Naive thymus-derived CD4-positive, alpha-beta T cell (primary cell): ENCODE results near the gene ARHGAP42. TPM values are rescaled to one million over a fixed set of nuclear protein-coding genes. Genes with fewer than 3 reads are reported as not detected.

Experiments used
- ATAC-seq: fragments of 150-1000 bp; cut with Tn5 transposase; 2 replicates; pipeline ENCODE4 v1.10.0; 2021; ENCODE audit warnings: mild to moderate bottlenecking, moderate library complexity
- CTCF ChIA-PET: fragments of 350-600 bp; sonication (Branson Sonifier 250); formaldehyde crosslinking; loops from one replicate; lab custom pipeline; 2021; ENCODE audit warnings: antibody characterized with exemption; lab: Charles Lee
- POLR2A ChIA-PET: fragments of 350-600 bp; sonication (Branson Sonifier 250); formaldehyde crosslinking; loops from one replicate; lab custom pipeline; 2021; ENCODE audit warnings: antibody characterized with exemption, inconsistent platforms; lab: Charles Lee
- DNase-seq, 9 donors: peaks; one replicate each; pipeline versions ENCODE4 v3.0.0 to v3.0.0-alpha.2; 2020 to 2022; ENCODE audit warnings: mixed read lengths in 1 of 9
- H3K27ac ChIP-seq: one replicate; pipeline ENCODE4 v1.7.0; 2013; ENCODE audit warnings: mild to moderate bottlenecking, low read depth, low read length, moderate library complexity
- H3K27me3 ChIP-seq, 2 donors: one replicate each; pipeline ENCODE4 v1.7.0; 2013; ENCODE audit warnings: low read length in 2 of 2, mild to moderate bottlenecking in 2 of 2, moderate library complexity in 2 of 2; ENCODE audit not compliant: control insufficient read depth in 2 of 2, insufficient read depth in 2 of 2
- H3K36me3 ChIP-seq, 3 experiments: 1 replicate in 2 of 3; 2 replicates in 1 of 3; pipeline ENCODE4 v1.7.0; 2013; ENCODE audit warnings: low read length in 3 of 3, mild to moderate bottlenecking in 3 of 3, moderate library complexity in 1 of 3; ENCODE audit not compliant: insufficient read depth in 3 of 3, control insufficient read depth in 2 of 3
- H3K4me1 ChIP-seq, 2 donors: one replicate each; pipeline ENCODE4 v1.7.0; 2013; ENCODE audit warnings: low read length in 2 of 2, mild to moderate bottlenecking in 2 of 2, moderate library complexity in 1 of 2; ENCODE audit not compliant: control insufficient read depth in 2 of 2, insufficient read depth in 2 of 2
- H3K4me3 ChIP-seq: 2 replicates; pipeline ENCODE4 v1.7.0; 2013; ENCODE audit warnings: mild to moderate bottlenecking, low read length
- H3K9me3 ChIP-seq, 3 experiments: 1 replicate in 2 of 3; 2 replicates in 1 of 3; pipeline ENCODE4 v1.7.0; 2013; ENCODE audit warnings: low read length in 3 of 3; ENCODE audit not compliant: control insufficient read depth in 2 of 3
- H3K27ac Mint-ChIP-seq, 9 donors: one replicate each; pipeline ENCODE4 v1.8.0; 2020 to 2022; ENCODE audit warnings: mixed read lengths in 9 of 9, mild to moderate bottlenecking in 8 of 9, moderate library complexity in 5 of 9, inconsistent platforms in 2 of 9
- H3K27me3 Mint-ChIP-seq, 5 donors: one replicate each; pipeline ENCODE4 v1.8.0; 2021 to 2022; ENCODE audit warnings: mixed read lengths in 5 of 5, mild to moderate bottlenecking in 1 of 5
- H3K36me3 Mint-ChIP-seq, 5 donors: one replicate each; pipeline ENCODE4 v1.8.0; 2020 to 2022; ENCODE audit warnings: mixed read lengths in 5 of 5, mild to moderate bottlenecking in 3 of 5, inconsistent platforms in 1 of 5
- H3K4me1 Mint-ChIP-seq, 7 donors: one replicate each; pipeline ENCODE4 v1.8.0; 2020 to 2022; ENCODE audit warnings: mixed read lengths in 7 of 7, mild to moderate bottlenecking in 3 of 7, inconsistent platforms in 1 of 7
- H3K4me3 Mint-ChIP-seq, 10 donors: one replicate each; pipeline ENCODE4 v1.8.0; 2020 to 2022; ENCODE audit warnings: mild to moderate bottlenecking in 10 of 10, mixed read lengths in 10 of 10, moderate library complexity in 6 of 10, inconsistent platforms in 2 of 10
- H3K9me3 Mint-ChIP-seq, 11 donors: one replicate each; pipeline ENCODE4 v1.8.0; 2020 to 2022; ENCODE audit warnings: mixed read lengths in 11 of 11, mild to moderate bottlenecking in 4 of 11, inconsistent platforms in 1 of 11, moderate library complexity in 1 of 11
- intact Hi-C, 2 donors: fragments of 100-400 bp; cut with micrococcal nuclease; formaldehyde crosslinking; loops; one replicate each; pipeline ENCODE4 v1.15.1; 2023
- polyA plus RNA-seq, 2 donors: library from polyadenylated mRNA; unstranded; fragments of 300-500 nt; fragmentation: Illumina TruSeq; gene quantifications; one replicate each; pipeline ENCODE4 v1.2.3, GENCODE V29; 2021
- total RNA-seq, 6 experiments: library from RNA in 5 of 6; stranded (reverse) in 5 of 6; gene quantifications; 1 replicate in 5 of 6; 2 replicates in 1 of 6; pipeline ENCODE4 v1.2.3 and lab custom pipeline; 2021 to 2026

ARHGAP42 gene
- total and polyA plus RNA-seq, 7 experiments from 2014 or later = 0.05 to 0.66 (median 0.21) TPM; not detected in 4

DNA sequence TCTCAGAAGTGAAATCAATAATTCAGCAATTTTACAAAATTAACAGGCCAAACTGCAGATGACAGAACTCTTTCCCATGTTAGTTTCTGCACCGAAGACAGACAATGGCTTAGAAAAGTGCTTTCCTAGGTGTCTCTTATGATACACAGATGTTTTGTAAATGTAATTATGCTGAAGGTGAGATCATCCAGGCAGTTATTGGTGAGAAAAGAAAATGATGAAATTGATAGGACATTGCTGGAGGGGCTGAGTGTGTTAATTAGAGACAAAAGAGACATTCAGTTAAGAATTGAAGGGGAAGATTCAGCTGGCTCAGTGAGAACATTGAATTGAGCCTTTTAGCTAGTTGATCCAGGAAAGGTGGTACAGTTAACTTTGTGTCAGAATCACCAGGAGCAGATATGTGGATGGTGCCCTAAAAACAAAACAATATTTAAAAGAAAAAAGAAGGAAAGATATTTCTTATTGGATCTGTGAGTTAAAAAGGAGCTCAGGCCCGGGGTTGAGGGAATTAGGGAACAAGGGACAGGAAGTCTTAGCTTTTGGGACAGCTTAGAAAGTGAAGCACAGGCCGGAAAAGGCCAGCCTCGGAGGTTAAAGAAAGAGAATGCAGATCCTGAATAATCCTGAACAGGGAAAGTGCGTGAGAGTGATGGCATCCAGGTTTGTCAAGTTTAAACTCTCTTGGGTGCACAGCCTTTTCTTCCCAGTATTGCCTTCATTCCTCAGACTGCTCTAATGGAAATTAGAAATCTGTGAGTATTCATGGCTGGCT is 16.9 kb downstream of the ARHGAP42 start:
- no peak overlapping the region for H3K4me3 ChIP-seq
- intact Hi-C loops = no loop called here
- H3K27ac ChIP-seq = no peak overlapping the region
- CTCF ChIA-PET = no interaction called here
- no peak overlapping the region for H3K27ac Mint-ChIP-seq
- no peaks in the 10 kb centered on the region for H3K27me3 ChIP-seq
- H3K36me3 ChIP-seq = no peaks in the 10 kb centered on the region
- H3K4me1 ChIP-seq = no peaks in the 10 kb centered on the region
- peaks cover 0 to 4% (median 0%) of the 10 kb centered on the region in 11 donors for H3K9me3 Mint-ChIP-seq
- H3K4me1 Mint-ChIP-seq = no peaks in the 10 kb centered on the region
- H3K9me3 ChIP-seq = no peaks in the 10 kb centered on the region
- H3K27me3 Mint-ChIP-seq = no peaks in the 10 kb centered on the region
- H3K36me3 Mint-ChIP-seq = no peaks in the 10 kb centered on the region
- POLR2A ChIA-PET = no interaction called here
- ATAC-seq = no peak
- H3K4me3 Mint-ChIP-seq = no peak overlapping the region
- DNase-seq = no peak

DNA sequence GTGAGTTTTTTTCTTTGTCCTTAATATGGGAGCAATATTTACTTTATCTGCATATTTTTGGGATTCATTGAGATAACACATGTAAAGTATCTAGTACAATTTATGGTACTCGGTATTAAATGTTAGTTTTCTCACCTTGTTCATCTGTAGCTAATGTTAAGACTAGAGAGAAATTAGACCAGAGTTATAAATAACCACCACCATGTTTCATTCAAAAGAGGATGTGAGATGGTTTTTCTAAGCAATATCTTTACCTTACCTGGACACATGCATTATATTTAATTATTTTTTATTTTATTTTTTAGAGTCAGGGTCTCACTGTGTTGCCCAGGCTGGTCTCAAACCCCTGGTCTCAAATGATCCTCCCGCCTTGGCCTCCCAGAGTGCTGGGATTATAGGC is 18.4 kb downstream of the ARHGAP42 start:
- Histone ChIP-seq H3K9me3 (no peaks in the 10 kb centered on the region), H3K36me3 (no peaks in the 10 kb centered on the region), H3K4me1 (no peaks in the 10 kb centered on the region), H3K27ac (no peak overlapping the region), H3K27me3 (no peaks in the 10 kb centered on the region), H3K4me3 (no peak overlapping the region)
- DNase-seq = no peak
- ChIA-PET CTCF (no interaction called here), POLR2A (no interaction called here)
- H3K4me1 Mint-ChIP-seq = no peaks in the 10 kb centered on the region
- H3K27me3 Mint-ChIP-seq = no peaks in the 10 kb centered on the region
- H3K36me3 Mint-ChIP-seq = no peaks in the 10 kb centered on the region
- no peak for ATAC-seq
- no peak overlapping the region for H3K4me3 Mint-ChIP-seq
- peaks cover 0 to 4% (median 0%) of the 10 kb centered on the region in 11 donors for H3K9me3 Mint-ChIP-seq
- no peak overlapping the region for H3K27ac Mint-ChIP-seq
- intact Hi-C loops = no loop called here

DNA sequence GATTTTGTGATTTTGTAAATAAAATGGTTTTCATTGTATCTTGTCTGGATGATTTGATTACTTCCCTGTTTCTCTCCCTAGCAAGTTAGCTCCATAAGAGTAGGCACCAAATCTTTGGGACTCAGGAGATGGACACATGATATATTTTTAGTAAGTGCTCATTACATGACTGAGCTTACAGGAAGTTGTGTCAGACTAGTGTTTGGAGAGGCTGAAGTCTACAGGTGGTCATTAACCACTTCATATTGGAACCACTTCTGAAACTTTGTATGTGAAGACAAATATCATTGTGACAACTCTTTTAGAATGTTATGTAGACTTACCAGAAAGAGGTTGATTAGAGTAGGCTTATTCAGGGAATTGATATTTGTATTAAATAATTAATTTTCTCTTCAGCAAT is 19.1 kb downstream of the ARHGAP42 start:
- H3K9me3 Mint-ChIP-seq = peaks cover 0 to 7% (median 0%) of the 10 kb centered on the region in 11 donors
- H3K27me3 Mint-ChIP-seq = no peaks in the 10 kb centered on the region
- CTCF ChIA-PET = no interaction called here
- Histone ChIP-seq H3K4me1 (no peaks in the 10 kb centered on the region), H3K27me3 (no peaks in the 10 kb centered on the region), H3K9me3 (no peaks in the 10 kb centered on the region), H3K4me3 (no peak overlapping the region), H3K27ac (no peak overlapping the region), H3K36me3 (no peaks in the 10 kb centered on the region)
- DNase-seq (no peak), ATAC-seq (no peak)
- no peak overlapping the region for H3K27ac Mint-ChIP-seq
- peaks cover 0 to 2% (median 0%) of the 10 kb centered on the region in 5 donors for H3K36me3 Mint-ChIP-seq
- POLR2A ChIA-PET = no interaction called here
- H3K4me1 Mint-ChIP-seq = no peaks in the 10 kb centered on the region
- intact Hi-C loops = no loop called here
- no peak overlapping the region for H3K4me3 Mint-ChIP-seq

DNA sequence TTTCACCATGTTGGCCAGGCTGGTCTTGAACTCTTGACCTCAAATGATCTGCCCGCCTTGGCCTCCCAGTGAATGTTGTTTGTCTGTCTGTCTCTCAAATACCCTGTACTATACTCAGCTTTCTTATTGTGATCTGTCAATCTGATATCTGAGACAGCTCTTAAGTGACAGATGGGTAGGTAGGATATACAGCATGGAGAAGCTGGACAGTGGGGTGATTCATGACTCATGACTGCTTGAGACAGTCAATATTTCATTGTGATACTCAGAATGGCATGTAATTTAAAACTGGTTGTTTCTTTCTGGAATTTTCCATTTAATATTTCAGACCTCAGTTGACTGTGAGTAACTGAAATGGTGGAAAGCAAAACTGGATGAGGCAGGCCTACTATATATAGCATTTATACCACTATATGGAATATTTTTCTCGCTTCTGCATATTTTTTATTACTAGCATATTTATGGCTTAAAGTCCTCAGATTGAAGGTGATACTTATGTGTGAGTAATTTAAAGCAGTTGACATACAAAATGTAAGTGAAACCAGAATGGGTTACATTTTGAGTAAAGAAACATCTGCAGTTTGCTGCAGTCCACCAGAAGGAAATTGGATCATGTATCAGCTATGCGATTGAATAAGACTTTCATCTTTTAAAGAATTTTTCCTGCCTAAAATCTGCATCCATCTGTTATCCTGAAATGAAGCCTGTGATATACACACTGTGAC is 22.3 kb downstream of the ARHGAP42 start:
- no peaks in the 10 kb centered on the region for H3K9me3 ChIP-seq
- POLR2A ChIA-PET = no interaction called here
- CTCF ChIA-PET = interaction anchor here (0.7 kb wide), 1 partner anchor 22 kb away, joined by 3 read pairs; no protein-coding TSS in a partner anchor
- no peak overlapping the region for H3K27ac ChIP-seq
- no peaks in the 10 kb centered on the region for H3K4me1 ChIP-seq
- H3K9me3 Mint-ChIP-seq = peaks cover 0 to 7% (median 0%) of the 10 kb centered on the region in 11 donors
- no peaks in the 10 kb centered on the region for H3K27me3 Mint-ChIP-seq
- intact Hi-C loops = no loop called here
- no peaks in the 10 kb centered on the region for H3K27me3 ChIP-seq
- H3K4me3 ChIP-seq = no peak overlapping the region
- H3K36me3 ChIP-seq = no peaks in the 10 kb centered on the region
- no peak for DNase-seq
- H3K36me3 Mint-ChIP-seq = peaks cover 0 to 4% (median 0%) of the 10 kb centered on the region in 5 donors
- H3K4me1 Mint-ChIP-seq = no peaks in the 10 kb centered on the region
- ATAC-seq = no peak
- no peak overlapping the region for H3K4me3 Mint-ChIP-seq
- no peak overlapping the region for H3K27ac Mint-ChIP-seq

DNA sequence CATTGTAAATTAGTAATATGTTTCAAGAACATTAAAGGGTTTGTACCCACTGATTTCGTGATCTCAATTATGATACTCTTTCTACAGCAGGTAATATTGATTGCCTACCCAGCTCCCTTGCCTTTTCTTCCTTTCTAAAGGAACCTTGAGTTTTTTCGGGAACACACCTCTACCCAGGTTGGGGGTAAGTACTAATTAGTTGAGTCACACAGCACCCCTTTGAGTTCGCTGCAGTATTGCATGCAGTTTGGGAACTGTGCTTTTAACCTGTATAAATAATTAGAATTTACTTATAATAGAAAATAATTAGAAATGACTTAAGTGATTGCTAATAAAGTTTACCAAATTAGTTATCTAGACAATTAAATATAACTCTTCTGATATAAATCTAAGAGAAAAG is 24.9 kb downstream of the ARHGAP42 start:
- intact Hi-C loops = no loop called here
- CTCF ChIA-PET = no interaction called here

DNA sequence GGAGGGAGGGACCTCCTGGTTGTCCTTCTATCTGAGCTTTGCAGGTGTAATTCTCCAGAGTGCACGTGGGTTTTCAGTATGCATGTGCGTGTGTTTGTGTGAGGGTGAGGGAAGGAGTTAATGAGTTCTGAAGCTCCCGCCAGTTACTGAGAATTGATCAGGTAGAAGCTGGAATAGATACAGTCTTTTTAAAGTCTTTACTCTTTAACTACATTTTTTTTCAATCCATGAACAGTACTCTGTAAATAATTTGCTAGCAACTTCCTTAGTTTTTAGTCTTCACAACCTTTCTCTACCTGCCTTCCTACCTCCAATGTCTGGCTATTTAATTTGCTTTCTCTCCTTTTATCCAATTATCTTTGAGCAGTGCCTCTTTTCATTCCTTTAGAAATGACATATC is 25.5 kb downstream of the ARHGAP42 start:
- peaks cover 0 to 12% (median 0%) of the 10 kb centered on the region in 11 donors for H3K9me3 Mint-ChIP-seq
- no peak overlapping the region for H3K4me3 ChIP-seq

More for the DNA sequence above, 24.9 kb downstream of the ARHGAP42 start:
- peaks cover 0 to 7% (median 0%) of the 10 kb centered on the region in 5 donors for H3K36me3 Mint-ChIP-seq
- H3K4me1 ChIP-seq = no peaks in the 10 kb centered on the region
- H3K27ac ChIP-seq = no peak overlapping the region
- H3K36me3 ChIP-seq = no peaks in the 10 kb centered on the region
- no peaks in the 10 kb centered on the region for H3K4me1 Mint-ChIP-seq
- no peak overlapping the region for H3K4me3 Mint-ChIP-seq
- DNase-seq (no peak), ATAC-seq (no peak)
- H3K27ac Mint-ChIP-seq = no peak overlapping the region
- peaks cover 0 to 12% (median 1%) of the 10 kb centered on the region in 11 donors for H3K9me3 Mint-ChIP-seq
- no peaks in the 10 kb centered on the region for H3K27me3 ChIP-seq
- no peak overlapping the region for H3K4me3 ChIP-seq
- no peaks in the 10 kb centered on the region for H3K9me3 ChIP-seq
- POLR2A ChIA-PET = no interaction called here
- H3K27me3 Mint-ChIP-seq = peaks cover 0 to 5% (median 0%) of the 10 kb centered on the region in 5 donors

More for the DNA sequence above, 25.5 kb downstream of the ARHGAP42 start:
- DNase-seq = no peak
- H3K27me3 ChIP-seq = no peaks in the 10 kb centered on the region
- H3K27me3 Mint-ChIP-seq = peaks cover 0 to 5% (median 0%) of the 10 kb centered on the region in 5 donors
- intact Hi-C loops = no loop called here
- H3K4me1 ChIP-seq = no peaks in the 10 kb centered on the region
- H3K4me3 Mint-ChIP-seq = no peak overlapping the region
- CTCF ChIA-PET = no interaction called here
- peaks cover 0 to 7% (median 0%) of the 10 kb centered on the region in 5 donors for H3K36me3 Mint-ChIP-seq
- no peak for ATAC-seq
- H3K4me1 Mint-ChIP-seq = no peaks in the 10 kb centered on the region
- no peak overlapping the region for H3K27ac Mint-ChIP-seq
- no peaks in the 10 kb centered on the region for H3K36me3 ChIP-seq
- POLR2A ChIA-PET = no interaction called here
- no peaks in the 10 kb centered on the region for H3K9me3 ChIP-seq
- no peak overlapping the region for H3K27ac ChIP-seq
